Measurements from ENCODE around the gene FGF12. TPM values are rescaled to one million over a fixed set of nuclear protein-coding genes. Genes with fewer than 3 reads are reported as not detected.

FGF12 gene
- total and polyA plus RNA-seq, 7 donors: 0.25 to 0.87 (median 0.71) TPM

- WGBS, 3 donors: 71 to 75% (median 74%) methylated on average over 2 of the region's 2 CpGs
Observed at GRCh38 chr3:192255839-192256238, 471.5 kb downstream of the FGF12 start.

GRCh38 chr3:192253138-192253887 lies 474.0 kb downstream of the FGF12 start:
- no peaks in the 10 kb centered on the region for H3K36me3 ChIP-seq (ENCODE audit: insufficient read depth in 1 of 2, low read depth in 1 of 2)
- H3K27ac ChIP-seq: no peak overlapping the region
- no peaks in the 10 kb centered on the region for H3K4me1 ChIP-seq
- no peaks in the 10 kb centered on the region for H3K27me3 ChIP-seq (ENCODE audit: insufficient read depth in 3 of 3, low read length in 2 of 3)
- ATAC-seq (no peak), DNase-seq (no peak)
- H3K4me3 ChIP-seq: no peak overlapping the region
- no peak for TF ChIP-seq CTCF (IDR thresholded peaks at IDR 0.05)
- WGBS, 3 donors: 31 to 45% (median 35%) methylated on average over 3 of the region's 3 CpGs
- intact Hi-C loops (cut with DNase I): no loop called here
- no peaks in the 10 kb centered on the region for H3K9me3 ChIP-seq

More at GRCh38 chr3:192255839-192256238, 471.5 kb downstream of the FGF12 start:
- ATAC-seq: no peak
- Histone ChIP-seq H3K9me3 (no peaks in the 10 kb centered on the region), H3K36me3 (ENCODE audit: insufficient read depth in 1 of 2, low read depth in 1 of 2) (no peaks in the 10 kb centered on the region), H3K27ac (no peak overlapping the region), H3K4me1 (no peaks in the 10 kb centered on the region), H3K27me3 (ENCODE audit: insufficient read depth in 3 of 3, low read length in 2 of 3) (no peaks in the 10 kb centered on the region), H3K4me3 (no peak overlapping the region)
- no peak for DNase-seq
- intact Hi-C loops (cut with DNase I): no loop called here
- TF ChIP-seq CTCF (IDR thresholded peaks at IDR 0.05): no peak

GRCh38 chr3:192249516-192249915 lies 477.8 kb downstream of the FGF12 start:
- intact Hi-C loops (cut with DNase I): no loop called here
- Histone ChIP-seq H3K9me3 (no peaks in the 10 kb centered on the region), H3K4me3 (no peak overlapping the region), H3K27me3 (ENCODE audit: insufficient read depth in 3 of 3, low read length in 2 of 3) (no peaks in the 10 kb centered on the region), H3K27ac (no peak overlapping the region), H3K36me3 (ENCODE audit: insufficient read depth in 1 of 2, low read depth in 1 of 2) (no peaks in the 10 kb centered on the region), H3K4me1 (no peaks in the 10 kb centered on the region)
- 57 to 76% (median 64%) methylated on average over 3 of the region's 3 CpGs for WGBS, 3 donors
- no peak for TF ChIP-seq CTCF (IDR thresholded peaks at IDR 0.05)
- ATAC-seq (no peak), DNase-seq (no peak)

- no peak for ATAC-seq
- no peak for TF ChIP-seq CTCF (IDR thresholded peaks at IDR 0.05)
- no peaks in the 10 kb centered on the region for H3K4me1 ChIP-seq
- no peaks in the 10 kb centered on the region for H3K27me3 ChIP-seq (ENCODE audit: insufficient read depth in 3 of 3, low read length in 2 of 3)
- no peak overlapping the region for H3K4me3 ChIP-seq
- 25 to 50% (median 31%) methylated on average over 1 of the region's 1 CpG for WGBS, 3 donors
- intact Hi-C loops (cut with DNase I): no loop called here
- no peak overlapping the region for H3K27ac ChIP-seq
- H3K36me3 ChIP-seq (ENCODE audit: insufficient read depth in 1 of 2, low read depth in 1 of 2): no peaks in the 10 kb centered on the region
- H3K9me3 ChIP-seq: no peaks in the 10 kb centered on the region
- no peak for DNase-seq
Observed at GRCh38 chr3:192246847-192247559, 480.3 kb downstream of the FGF12 start.

All from psoas muscle (tissue), 8 donors.